SK-N-SH (cell line): ENCODE data around the gene FOXP1. TPM values are rescaled to one million over a fixed set of nuclear protein-coding genes. Genes with fewer than 3 reads are reported as not detected.

Experiments
- CTCF ChIA-PET: fragments of 300-600, 350-600 bp; formaldehyde crosslinking; extraction: SDS; loops from one replicate; lab custom pipeline; 2021; lab: Yijun Ruan, JAX
- POLR2A ChIA-PET: fragments of 350-600 bp; sonication (Branson Sonifier 250); formaldehyde crosslinking; extraction: SDS; loops from one replicate; lab custom pipeline; 2020; ENCODE audit warnings: antibody characterized with exemption, inconsistent platforms; lab: Yijun Ruan, JAX
- DNase-seq: peaks from one replicate; pipeline ENCODE4 v3.0.0; 2012
- H2AFZ ChIP-seq: fragments of 200-600 bp; sonication (generic); 2 replicates; pipeline ENCODE4 v1.8.1; 2016; ENCODE audit warnings: antibody characterized with exemption, mild to moderate bottlenecking, low read depth
- H3F3A ChIP-seq: fragments of 200-600 bp; sonication (generic); replicated peaks from 2 replicates; pipeline ENCODE3; 2016; ENCODE audit warnings: antibody characterized with exemption, mild to moderate bottlenecking; ENCODE audit not compliant: insufficient read depth
- H3K27ac ChIP-seq, 2 experiments: fragments of 200-500 bp in 1 of 2; fragments of 200-600 bp in 1 of 2; sonication (Bioruptor generic) in 1 of 2; sonication (generic), shearing (Covaris generic) in 1 of 2; 2 replicates each; pipeline versions ENCODE4 v1.5.1 to v1.6.1; 2014 to 2016; ENCODE audit warnings: low read depth in 2 of 2, inconsistent platforms in 1 of 2, low read length in 1 of 2, mild to moderate bottlenecking in 1 of 2, mixed read lengths in 1 of 2
- H3K27me3 ChIP-seq: fragments of 200-600 bp; sonication (generic), shearing (Covaris generic); 2 replicates; pipeline ENCODE4 v1.6.1; 2016; ENCODE audit warnings: mixed run types; ENCODE audit not compliant: insufficient read depth
- H3K36me3 ChIP-seq, 2 experiments: fragments of 200-500 bp in 1 of 2; fragments of 200-600 bp in 1 of 2; sonication (Bioruptor generic) in 1 of 2; sonication (generic) in 1 of 2; replicated peaks in 1 of 2; 2 replicates each; pipeline versions ENCODE3 to v1.5.1; 2014 to 2016; ENCODE audit warnings: low read length in 1 of 2, mild to moderate bottlenecking in 1 of 2; ENCODE audit not compliant: insufficient read depth in 2 of 2, control insufficient read depth in 1 of 2
- H3K4me1 ChIP-seq, 2 experiments: fragments of 200-500 bp in 1 of 2; fragments of 200-600 bp in 1 of 2; sonication (Bioruptor generic) in 1 of 2; sonication (generic), shearing (Covaris generic) in 1 of 2; 2 replicates each; pipeline versions ENCODE4 v1.5.1 to v1.6.1; 2014 to 2016; ENCODE audit warnings: low read depth in 1 of 2, low read length in 1 of 2, mixed run types in 1 of 2; ENCODE audit not compliant: insufficient read depth in 2 of 2, control insufficient read depth in 1 of 2
- H3K4me2 ChIP-seq: fragments of 200-600 bp; sonication (generic), shearing (Covaris generic); 2 replicates; pipeline ENCODE4 v1.6.1; 2017; ENCODE audit warnings: mixed run types
- H3K4me3 ChIP-seq, 2 experiments: fragments of 200-500 bp in 1 of 2; fragments of 200-600 bp in 1 of 2; sonication (Bioruptor generic) in 1 of 2; sonication (generic), shearing (Covaris generic) in 1 of 2; 2 replicates each; pipeline versions ENCODE4 v1.5.1 to v1.8.1; 2014 to 2016; ENCODE audit warnings: low read depth in 2 of 2, inconsistent platforms in 1 of 2, low read length in 1 of 2, mild to moderate bottlenecking in 1 of 2, mixed read lengths in 1 of 2, moderate library complexity in 1 of 2
- H3K79me2 ChIP-seq: fragments of 200-600 bp; sonication (generic); 2 replicates; pipeline ENCODE4 v1.8.1; 2017; ENCODE audit warnings: mild to moderate bottlenecking; ENCODE audit not compliant: insufficient read depth
- H3K9ac ChIP-seq: fragments of 200-600 bp; sonication (generic); 2 replicates; pipeline ENCODE4 v1.6.1; 2017; ENCODE audit warnings: mixed run types
- H3K9me2 ChIP-seq: fragments of 200-600 bp; sonication (generic); 2 replicates; pipeline ENCODE4 v1.6.1; 2017; ENCODE audit warnings: mixed run types
- H3K9me3 ChIP-seq: fragments of 200-600 bp; sonication (generic); 2 replicates; pipeline ENCODE4 v1.6.1; 2017; ENCODE audit warnings: mixed run types, mild to moderate bottlenecking, moderate library complexity
- H4K20me1 ChIP-seq: fragments of 200-600 bp; sonication (generic); 2 replicates; pipeline ENCODE4 v1.6.1; 2017; ENCODE audit warnings: mild to moderate bottlenecking, mixed run types; ENCODE audit not compliant: insufficient read depth
- CHD2 ChIP-seq: fragments of 150-350 bp; IDR thresholded peaks from 2 replicates; pipeline ENCODE4 v1.6.1; 2018; ENCODE audit warnings: low read length; ENCODE audit not compliant: partially characterized antibody
- GATA2 ChIP-seq: sonication (generic); formaldehyde crosslinking; IDR thresholded peaks from 2 replicates; pipeline ENCODE4 v1.5.0; 2020; ENCODE audit warnings: mild to moderate bottlenecking, missing genetic modification reagents
- JUND ChIP-seq: IDR thresholded peaks from 2 replicates; pipeline ENCODE4 v1.4.0; 2012
- MXI1 ChIP-seq: IDR thresholded peaks from 2 replicates; pipeline ENCODE4 v1.6.1; 2012; ENCODE audit warnings: mild to moderate bottlenecking, low read depth, low read length, improper control_type of control experiment
- NFIC ChIP-seq: IDR thresholded peaks from 2 replicates; pipeline ENCODE4 v1.4.0; 2012; ENCODE audit warnings: borderline replicate concordance
- POLR2AphosphoS5 ChIP-seq: IDR thresholded peaks from 2 replicates; pipeline ENCODE4 v1.6.1; 2012; ENCODE audit warnings: low read depth, low read length
- RAD21 ChIP-seq: IDR thresholded peaks from 2 replicates; pipeline ENCODE4 v1.6.1; 2012; ENCODE audit warnings: mild to moderate bottlenecking, low read length
- RCOR1 ChIP-seq: fragments of 150-350 bp; IDR thresholded peaks from 2 replicates; pipeline ENCODE4 v1.6.1; 2017; ENCODE audit warnings: antibody characterized with exemption, low read length
- RFX5 ChIP-seq: IDR thresholded peaks from 2 replicates; pipeline ENCODE4 v1.6.1; 2012; ENCODE audit warnings: mild to moderate bottlenecking, improper control_type of control experiment, low read length
- TEAD4 ChIP-seq: IDR thresholded peaks from 2 replicates; pipeline ENCODE4 v1.4.0; 2012; ENCODE audit warnings: mild to moderate bottlenecking, borderline replicate concordance; ENCODE audit not compliant: insufficient read depth
- WGBS: methylation state at CpG from one replicate; pipeline ENCODE4 v1.1.6; 2017; ENCODE audit warnings: low lambda C conversion rate; 5-methylcytosine and 5-hydroxymethylcytosine counted together
- polyA plus RNA-seq, 3 experiments: library from polyadenylated mRNA; depleted of rRNA; stranded (reverse); fragments of >200 nt; gene quantifications; 2 replicates each; pipeline ENCODE4 v1.2.3, GENCODE V29; 2012
- TF ChIP-seq, protein P1 (sequence below): fragments of 150-350 bp; IDR thresholded peaks from 2 replicates; pipeline ENCODE4 v1.6.1; 2016; ENCODE audit warnings: mild to moderate bottlenecking, low read depth, low read length
- TF ChIP-seq, protein P2 (sequence below): fragments of 200-600 bp; sonication (generic); IDR thresholded peaks from 2 replicates; pipeline ENCODE4 v1.6.1; 2017; ENCODE audit warnings: antibody characterized with exemption, mild to moderate bottlenecking, moderate library complexity
- TF ChIP-seq, protein P3 (sequence below): IDR thresholded peaks from 2 replicates; pipeline ENCODE4 v1.4.0; 2012; ENCODE audit warnings: low read depth, borderline replicate concordance
- TF ChIP-seq, protein P4 (sequence below): IDR thresholded peaks from 2 replicates; pipeline ENCODE4 v1.6.1; 2012; ENCODE audit warnings: mild to moderate bottlenecking, low read depth, low read length, moderate library complexity

Gene FOXP1
- polyA plus RNA-seq, 1 of the 3 experiments (the other 2 are of a cell fraction): 8.8 TPM

DNA sequence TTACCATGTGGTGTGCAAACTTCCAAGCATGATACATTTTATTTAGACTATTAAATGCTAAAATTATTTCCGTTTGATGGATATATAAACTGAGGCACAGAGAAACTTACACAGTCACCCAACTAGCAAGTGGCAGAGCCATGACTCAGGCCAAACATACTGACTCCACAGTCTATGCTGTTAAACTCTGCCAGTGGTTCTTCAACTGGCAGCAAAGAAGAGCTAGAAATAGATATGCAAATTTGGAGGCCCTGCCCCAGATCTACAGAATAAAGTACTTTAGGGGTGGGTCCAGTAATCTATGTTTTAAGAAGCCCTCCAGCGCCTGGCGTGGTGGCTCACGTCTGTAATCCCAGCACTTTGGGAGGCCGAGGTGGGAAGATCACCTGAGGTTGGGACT is 400.0 kb downstream of the FOXP1 start:
- Histone ChIP-seq H3K4me2 (no peak overlapping the region), H2AFZ (no peak overlapping the region), H3K79me2 (peaks cover 12% of the 10 kb centered on the region; the same call in 1 of the 2 replicates), H3K9ac (no peak overlapping the region), H3K4me3 (no peak overlapping the region), H3K36me3 (peaks cover 0 to 27% of the 10 kb centered on the region in 2 experiments), H3K9me3 (no peaks in the 10 kb centered on the region), H3K27ac (no peak overlapping the region), H3K9me2 (no peaks in the 10 kb centered on the region), H3K27me3 (no peaks in the 10 kb centered on the region), H3K4me1 (0 out of 4 replicates have a peak, but pooled peaks cover 0 to 3% of the 10 kb centered on the region in 2 experiments), H3F3A (peaks cover 13% of the 10 kb centered on the region), H4K20me1 (no peaks in the 10 kb centered on the region)
- POLR2A ChIA-PET: no interaction called here
- TF ChIP-seq, protein P1, sequence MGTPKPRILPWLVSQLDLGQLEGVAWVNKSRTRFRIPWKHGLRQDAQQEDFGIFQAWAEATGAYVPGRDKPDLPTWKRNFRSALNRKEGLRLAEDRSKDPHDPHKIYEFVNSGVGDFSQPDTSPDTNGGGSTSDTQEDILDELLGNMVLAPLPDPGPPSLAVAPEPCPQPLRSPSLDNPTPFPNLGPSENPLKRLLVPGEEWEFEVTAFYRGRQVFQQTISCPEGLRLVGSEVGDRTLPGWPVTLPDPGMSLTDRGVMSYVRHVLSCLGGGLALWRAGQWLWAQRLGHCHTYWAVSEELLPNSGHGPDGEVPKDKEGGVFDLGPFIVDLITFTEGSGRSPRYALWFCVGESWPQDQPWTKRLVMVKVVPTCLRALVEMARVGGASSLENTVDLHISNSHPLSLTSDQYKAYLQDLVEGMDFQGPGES: no peak
- no peak for TF ChIP-seq TEAD4
- TF ChIP-seq, protein P2, sequence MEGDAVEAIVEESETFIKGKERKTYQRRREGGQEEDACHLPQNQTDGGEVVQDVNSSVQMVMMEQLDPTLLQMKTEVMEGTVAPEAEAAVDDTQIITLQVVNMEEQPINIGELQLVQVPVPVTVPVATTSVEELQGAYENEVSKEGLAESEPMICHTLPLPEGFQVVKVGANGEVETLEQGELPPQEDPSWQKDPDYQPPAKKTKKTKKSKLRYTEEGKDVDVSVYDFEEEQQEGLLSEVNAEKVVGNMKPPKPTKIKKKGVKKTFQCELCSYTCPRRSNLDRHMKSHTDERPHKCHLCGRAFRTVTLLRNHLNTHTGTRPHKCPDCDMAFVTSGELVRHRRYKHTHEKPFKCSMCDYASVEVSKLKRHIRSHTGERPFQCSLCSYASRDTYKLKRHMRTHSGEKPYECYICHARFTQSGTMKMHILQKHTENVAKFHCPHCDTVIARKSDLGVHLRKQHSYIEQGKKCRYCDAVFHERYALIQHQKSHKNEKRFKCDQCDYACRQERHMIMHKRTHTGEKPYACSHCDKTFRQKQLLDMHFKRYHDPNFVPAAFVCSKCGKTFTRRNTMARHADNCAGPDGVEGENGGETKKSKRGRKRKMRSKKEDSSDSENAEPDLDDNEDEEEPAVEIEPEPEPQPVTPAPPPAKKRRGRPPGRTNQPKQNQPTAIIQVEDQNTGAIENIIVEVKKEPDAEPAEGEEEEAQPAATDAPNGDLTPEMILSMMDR: no peak
- TF ChIP-seq, protein P3, sequence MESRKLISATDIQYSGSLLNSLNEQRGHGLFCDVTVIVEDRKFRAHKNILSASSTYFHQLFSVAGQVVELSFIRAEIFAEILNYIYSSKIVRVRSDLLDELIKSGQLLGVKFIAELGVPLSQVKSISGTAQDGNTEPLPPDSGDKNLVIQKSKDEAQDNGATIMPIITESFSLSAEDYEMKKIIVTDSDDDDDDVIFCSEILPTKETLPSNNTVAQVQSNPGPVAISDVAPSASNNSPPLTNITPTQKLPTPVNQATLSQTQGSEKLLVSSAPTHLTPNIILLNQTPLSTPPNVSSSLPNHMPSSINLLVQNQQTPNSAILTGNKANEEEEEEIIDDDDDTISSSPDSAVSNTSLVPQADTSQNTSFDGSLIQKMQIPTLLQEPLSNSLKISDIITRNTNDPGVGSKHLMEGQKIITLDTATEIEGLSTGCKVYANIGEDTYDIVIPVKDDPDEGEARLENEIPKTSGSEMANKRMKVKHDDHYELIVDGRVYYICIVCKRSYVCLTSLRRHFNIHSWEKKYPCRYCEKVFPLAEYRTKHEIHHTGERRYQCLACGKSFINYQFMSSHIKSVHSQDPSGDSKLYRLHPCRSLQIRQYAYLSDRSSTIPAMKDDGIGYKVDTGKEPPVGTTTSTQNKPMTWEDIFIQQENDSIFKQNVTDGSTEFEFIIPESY: no peak
- DNase-seq: no peak
- 95% methylated on average over 5 of the region's 5 CpGs for WGBS
- CTCF ChIA-PET: interaction anchor here (1.0 kb wide), 1 partner anchor 19 kb away, joined by 3 read pairs; no protein-coding TSS in a partner anchor

DNA sequence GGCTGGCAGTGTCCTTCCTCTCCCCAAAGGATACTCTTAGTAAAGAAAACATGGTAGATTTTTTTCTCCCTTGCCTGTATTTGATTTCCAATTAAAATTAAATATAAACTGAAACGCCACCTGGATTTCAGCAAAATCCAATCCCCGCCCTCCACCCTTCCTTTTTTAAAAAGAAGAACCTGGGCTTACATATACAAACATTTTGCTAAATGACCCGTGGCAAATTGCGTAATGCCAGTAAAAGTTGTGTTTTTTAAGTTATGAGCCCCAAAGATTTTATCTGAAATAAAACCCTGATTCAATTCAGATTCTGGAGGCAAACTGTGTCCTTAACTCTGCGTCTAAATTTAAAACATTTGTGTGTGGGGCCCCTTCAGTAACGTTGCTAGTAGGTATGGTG is 403.0 kb downstream of the FOXP1 start:
- 84% methylated on average over 6 of the region's 6 CpGs for WGBS
- no peak overlapping the region for H3K27ac ChIP-seq
- no peaks in the 10 kb centered on the region for H3K9me2 ChIP-seq
- no peaks in the 10 kb centered on the region for H3K4me1 ChIP-seq
- ChIA-PET CTCF (no interaction called here), POLR2A (no interaction called here)
- peaks cover 12% of the 10 kb centered on the region; the same call in 1 of the 2 replicates for H3K79me2 ChIP-seq
- H3K27me3 ChIP-seq: no peaks in the 10 kb centered on the region
- DNase-seq: no peak
- no peak overlapping the region for H3K4me3 ChIP-seq
- H3F3A ChIP-seq: peaks cover 1% of the 10 kb centered on the region
- H3K9ac ChIP-seq: no peak overlapping the region
- no peaks in the 10 kb centered on the region for H3K9me3 ChIP-seq
- H3K36me3 ChIP-seq: peaks cover 0 to 25% of the 10 kb centered on the region in 2 experiments
- H3K4me2 ChIP-seq: no peak overlapping the region
- H2AFZ ChIP-seq: no peak overlapping the region
- TF ChIP-seq NFIC (no peak), RCOR1 (no peak), GATA2 (no peak), CHD2 (no peak), POLR2AphosphoS5 (no peak), MXI1 (no peak), RAD21 (no peak), RFX5 (no peak), TEAD4 (no peak), JUND (no peak)
- TF ChIP-seq, protein P4, sequence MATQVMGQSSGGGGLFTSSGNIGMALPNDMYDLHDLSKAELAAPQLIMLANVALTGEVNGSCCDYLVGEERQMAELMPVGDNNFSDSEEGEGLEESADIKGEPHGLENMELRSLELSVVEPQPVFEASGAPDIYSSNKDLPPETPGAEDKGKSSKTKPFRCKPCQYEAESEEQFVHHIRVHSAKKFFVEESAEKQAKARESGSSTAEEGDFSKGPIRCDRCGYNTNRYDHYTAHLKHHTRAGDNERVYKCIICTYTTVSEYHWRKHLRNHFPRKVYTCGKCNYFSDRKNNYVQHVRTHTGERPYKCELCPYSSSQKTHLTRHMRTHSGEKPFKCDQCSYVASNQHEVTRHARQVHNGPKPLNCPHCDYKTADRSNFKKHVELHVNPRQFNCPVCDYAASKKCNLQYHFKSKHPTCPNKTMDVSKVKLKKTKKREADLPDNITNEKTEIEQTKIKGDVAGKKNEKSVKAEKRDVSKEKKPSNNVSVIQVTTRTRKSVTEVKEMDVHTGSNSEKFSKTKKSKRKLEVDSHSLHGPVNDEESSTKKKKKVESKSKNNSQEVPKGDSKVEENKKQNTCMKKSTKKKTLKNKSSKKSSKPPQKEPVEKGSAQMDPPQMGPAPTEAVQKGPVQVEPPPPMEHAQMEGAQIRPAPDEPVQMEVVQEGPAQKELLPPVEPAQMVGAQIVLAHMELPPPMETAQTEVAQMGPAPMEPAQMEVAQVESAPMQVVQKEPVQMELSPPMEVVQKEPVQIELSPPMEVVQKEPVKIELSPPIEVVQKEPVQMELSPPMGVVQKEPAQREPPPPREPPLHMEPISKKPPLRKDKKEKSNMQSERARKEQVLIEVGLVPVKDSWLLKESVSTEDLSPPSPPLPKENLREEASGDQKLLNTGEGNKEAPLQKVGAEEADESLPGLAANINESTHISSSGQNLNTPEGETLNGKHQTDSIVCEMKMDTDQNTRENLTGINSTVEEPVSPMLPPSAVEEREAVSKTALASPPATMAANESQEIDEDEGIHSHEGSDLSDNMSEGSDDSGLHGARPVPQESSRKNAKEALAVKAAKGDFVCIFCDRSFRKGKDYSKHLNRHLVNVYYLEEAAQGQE: no peak
- TF ChIP-seq, protein P3: no peak
- no peaks in the 10 kb centered on the region for H4K20me1 ChIP-seq
